ENCODE data around the gene DRAM2.

The DRAM2 gene

DNA sequence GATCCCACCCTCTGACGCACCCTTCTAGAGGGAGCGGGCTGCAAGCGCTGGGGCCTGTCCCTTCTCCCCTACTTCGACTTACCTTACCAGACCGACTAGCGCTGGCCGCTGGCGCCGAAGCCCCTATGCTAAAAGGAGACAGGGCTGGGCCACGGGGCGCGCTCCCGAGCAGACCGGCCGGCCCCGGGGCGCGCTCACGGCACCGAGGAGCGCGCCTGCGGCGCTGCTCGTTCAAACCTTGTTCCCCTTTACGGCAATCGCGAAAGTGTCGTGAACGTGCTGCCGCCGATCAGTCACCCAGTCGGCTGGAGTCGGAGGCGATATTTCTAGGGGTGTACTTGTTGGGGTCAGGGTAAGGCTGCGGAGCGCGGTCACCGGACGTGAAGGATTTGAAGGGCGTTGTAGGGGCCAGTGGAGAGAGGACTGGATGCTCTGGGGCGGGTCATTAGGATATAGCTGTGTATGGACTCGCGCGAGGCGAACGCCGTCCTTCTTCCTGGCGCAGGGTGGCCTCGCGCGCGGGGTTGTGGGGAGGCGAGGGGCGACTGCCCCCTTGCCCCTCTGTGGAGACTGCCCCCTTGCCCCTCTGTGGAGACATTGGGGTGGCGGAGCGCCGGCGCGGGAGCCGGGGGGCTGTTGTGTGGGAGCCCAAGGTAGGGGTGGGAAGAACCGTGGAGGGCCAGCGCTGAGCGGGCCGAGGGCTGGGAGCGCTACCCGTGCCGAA is at the start of gene DRAM2, which contains the start of gene CEPT1:
Gene DRAM2 (minus strand): TSS at position 138 of the 724 bp plus-strand sequence. CDS start 8,539 bp downstream, outside the sequence.
Gene CEPT1 (plus strand): TSS at position 268 of the 724 bp plus-strand sequence. CDS start 7,492 bp downstream, outside the sequence.
- DNase-seq, result no peak

DNA sequence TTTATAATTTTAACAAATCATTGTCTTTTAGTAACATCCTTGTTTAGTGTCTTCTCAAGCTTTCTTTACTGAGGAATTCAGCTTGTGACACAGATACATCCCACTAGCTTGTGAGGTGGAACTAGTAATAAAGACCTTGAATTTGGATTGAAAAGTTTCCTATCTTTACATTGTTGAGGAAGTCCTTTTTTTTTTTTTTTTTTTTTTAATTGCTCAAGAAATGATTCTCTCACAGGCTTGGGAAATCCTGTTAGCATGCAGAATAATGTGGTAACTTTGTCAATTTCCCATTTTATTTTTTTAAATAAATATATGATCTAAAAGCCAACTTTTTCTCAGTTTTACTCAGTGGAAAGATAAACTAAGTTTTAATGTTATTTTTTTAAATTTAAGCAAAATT is 44.8 kb upstream of the DRAM2 start:
- DNase-seq, result no peak

DNA sequence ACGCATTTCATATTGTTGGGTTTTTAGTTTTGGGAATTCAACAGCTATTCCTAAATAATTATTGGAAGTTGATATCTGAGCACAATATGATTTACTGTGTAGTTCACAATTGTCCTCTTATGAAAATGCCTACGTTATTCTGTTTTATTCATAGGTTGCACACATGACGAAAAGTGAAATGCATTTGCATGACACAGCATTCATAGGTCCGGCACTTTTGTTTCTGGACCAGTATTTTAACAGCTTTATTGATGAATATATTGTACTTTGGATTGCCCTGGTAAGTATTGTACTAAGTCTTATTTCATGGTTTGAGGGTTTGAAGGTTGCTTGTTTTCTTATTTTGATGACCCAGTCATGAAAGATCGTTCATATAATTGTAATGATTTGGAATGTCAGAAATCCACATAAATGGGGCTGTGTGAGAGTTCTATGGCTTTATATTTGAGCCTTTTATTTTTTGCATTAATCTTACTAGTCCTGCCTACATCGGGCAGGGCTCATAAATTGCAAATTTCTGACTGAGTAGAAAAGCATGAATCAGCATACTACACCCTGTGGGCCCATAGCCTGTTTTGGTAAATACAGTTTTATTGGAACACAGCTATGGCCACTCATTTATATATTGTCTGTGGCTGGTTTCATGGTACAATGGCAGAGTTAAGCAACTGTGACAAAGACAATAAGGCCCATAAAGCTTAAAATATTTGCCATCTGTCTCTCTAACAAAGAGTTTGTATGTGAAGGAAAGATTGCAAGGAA is 43.6 kb upstream of the DRAM2 start:
- DNase-seq, result no peak

DNA sequence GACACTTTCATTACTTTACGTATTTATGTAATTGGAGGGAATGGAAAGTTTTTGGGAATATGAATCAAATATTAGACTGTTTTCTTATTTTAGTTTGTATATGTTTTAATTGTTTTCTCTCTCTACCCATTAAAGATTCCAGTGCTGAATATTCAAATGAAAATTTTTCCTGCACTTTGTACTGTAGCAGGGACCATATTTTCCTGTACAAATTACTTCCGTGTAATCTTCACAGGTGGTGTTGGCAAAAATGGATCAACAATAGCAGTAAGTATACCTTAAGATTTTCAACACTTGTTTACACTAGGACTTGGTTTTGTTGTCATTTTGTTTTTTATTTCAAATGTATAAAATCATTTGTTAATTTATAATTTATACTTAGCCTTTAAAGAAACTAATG is 42.2 kb upstream of the DRAM2 start:
- no peak for DNase-seq

DNA sequence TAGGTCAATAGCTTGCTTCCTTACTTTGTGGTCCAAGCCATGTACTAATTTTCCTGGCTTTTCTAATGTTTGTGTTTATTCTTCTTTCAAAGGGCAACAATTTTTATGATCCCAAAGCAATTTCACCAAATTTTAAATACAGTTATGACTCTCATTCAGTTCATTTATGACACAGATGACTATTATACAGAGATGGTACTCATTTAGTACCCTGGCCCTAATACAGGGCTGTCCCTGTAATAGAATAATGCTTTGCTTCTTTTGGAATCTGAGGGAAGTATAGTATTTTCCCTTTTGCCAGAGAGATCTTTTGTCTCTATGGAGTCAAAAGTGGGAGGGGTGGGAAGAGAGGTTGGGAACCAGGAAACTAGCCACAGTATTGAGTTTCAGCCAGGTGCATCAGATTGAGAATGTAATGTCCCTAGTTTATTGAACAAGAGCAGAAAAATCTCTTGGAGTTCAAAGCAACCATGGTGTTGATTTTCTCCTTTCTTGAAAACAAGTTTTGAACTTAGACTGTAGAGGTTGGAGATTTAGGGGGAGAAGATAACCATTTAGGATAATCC is 40.2 kb upstream of the DRAM2 start:
- DNase-seq, result no peak

DNA sequence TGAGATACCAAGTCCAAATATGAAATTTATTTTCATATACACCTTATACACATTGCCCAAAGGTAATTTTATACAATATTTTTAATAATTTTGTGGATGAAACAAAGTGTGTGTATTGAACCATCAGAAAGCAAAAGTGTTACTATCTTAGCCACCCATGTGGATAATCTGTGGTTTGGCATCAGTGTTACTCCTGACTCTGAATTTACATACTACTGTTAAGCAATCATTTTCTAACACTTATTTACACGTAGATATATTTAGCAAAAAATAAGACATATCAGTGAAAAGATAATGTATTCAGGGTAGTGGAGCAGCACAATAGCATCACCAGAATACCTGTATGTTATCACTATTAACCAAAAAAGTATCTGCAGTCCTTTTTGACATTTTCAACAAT is 36.8 kb upstream of the DRAM2 start:
- no peak for DNase-seq

DNA sequence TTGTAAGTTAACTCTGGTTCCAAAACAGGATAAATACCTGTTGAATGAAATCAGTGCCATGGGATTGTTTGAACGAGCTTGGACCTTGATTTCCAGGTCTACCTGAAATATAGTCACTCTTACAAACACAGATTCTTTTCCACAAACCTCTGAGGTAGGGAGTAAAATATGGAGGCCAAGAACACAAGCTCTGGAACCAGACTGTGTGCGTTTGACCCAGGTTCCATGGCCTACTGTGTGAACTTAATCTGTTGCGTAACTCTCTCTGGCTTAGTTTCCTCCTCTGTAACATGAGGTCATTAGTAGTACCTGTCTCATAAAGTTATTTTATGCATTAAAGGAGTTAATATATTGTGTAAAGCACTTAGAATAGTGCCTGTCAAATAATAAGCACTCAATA is 35.5 kb upstream of the DRAM2 start:
- DNase-seq, result no peak

DNA sequence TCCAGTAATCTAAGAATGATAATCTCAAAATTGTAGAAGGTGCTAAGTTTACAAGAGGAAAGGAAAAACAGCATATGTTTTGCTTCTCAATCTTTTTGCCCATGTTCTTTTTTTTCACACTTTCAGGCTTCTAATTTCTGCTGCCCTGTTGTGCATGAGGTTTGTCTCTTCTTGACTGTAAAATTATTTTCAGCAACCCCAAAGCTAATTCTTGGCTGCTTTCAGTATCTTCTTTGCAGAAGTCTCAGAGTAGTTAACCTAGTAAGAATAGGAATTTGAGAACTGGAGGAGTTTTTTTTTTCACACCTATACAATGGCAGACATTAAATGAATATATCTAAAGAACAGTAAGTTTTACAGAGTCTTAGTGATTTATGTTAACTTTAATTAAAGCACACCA is 34.2 kb upstream of the DRAM2 start:
- no peak for DNase-seq

DNA sequence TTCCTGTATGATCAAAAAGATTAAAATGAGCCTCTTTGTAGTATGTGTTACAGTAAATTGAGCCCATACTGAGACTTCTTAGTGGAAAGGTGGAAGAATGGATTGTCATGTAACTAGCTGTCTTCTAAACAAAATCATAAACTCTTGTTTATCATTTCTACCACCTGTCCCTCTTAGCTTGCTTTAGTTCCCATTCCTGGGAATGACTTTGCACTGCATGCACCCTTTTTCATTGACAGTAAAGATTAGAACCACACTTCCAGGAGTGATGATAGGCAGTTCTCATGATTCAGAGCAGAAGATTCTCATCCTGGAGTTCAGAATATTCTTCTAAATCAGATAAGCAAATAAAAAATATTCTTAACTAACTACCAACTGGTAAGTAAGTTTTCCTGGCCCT is 32.6 kb upstream of the DRAM2 start:
- DNase-seq, result no peak

DNA sequence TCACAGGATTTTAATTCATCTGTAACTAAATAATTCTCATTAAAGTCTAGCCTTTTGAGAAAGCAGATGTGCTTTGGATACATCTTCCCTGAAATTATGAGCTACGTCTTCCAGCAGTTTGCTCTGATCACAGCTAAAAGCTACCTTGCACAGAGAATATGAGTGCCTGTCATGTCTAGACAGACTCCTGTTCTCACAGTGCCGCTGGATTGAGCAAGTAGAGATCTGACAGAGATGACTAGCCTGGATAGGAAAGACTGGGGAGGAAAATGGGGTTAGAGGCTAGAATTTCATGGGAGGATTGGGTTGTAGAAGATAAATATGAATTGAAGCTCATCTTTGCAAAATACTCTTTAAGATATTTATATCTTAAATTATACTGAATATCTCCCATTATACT is 24.3 kb upstream of the DRAM2 start:
- DNase-seq, result no peak

DNA sequence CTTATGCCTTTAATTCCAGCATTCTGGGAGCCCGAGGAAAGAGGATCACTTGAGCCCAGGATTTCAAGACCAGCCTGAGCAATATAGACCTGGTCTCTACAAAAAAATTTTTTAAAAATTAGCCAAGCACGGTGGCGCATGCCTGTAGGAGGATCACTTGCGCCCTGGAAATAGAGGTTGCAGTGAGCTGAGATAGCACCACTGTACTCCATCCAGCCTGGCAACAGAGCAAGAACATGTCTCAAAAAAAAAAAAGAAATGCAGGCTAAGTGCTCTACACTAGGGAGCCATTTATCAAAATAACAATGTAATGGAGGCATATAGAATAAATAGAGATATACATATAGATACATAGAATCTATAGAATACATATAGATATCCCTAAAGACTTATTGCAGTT is 23.5 kb upstream of the DRAM2 start:
- DNase-seq, result no peak

DNA sequence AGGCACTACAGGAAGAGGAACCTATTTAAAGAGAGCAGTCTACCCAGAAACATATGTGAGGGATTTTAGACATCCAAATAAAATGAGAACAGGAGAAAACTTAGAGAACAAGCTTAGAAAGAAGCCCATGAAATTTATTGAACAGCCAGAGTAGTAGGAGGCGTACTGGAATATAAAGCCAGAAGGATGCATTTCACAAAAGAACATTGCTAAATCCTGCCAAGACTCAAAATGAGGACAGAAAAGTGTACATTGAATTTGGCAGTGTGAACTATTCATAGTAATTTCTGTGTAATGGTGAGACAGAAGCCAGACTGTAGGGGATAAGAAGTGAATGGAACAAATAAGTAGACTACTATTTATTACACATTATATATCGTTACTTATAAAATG is 22.6 kb upstream of the DRAM2 start:
- DNase-seq, result no peak

DNA sequence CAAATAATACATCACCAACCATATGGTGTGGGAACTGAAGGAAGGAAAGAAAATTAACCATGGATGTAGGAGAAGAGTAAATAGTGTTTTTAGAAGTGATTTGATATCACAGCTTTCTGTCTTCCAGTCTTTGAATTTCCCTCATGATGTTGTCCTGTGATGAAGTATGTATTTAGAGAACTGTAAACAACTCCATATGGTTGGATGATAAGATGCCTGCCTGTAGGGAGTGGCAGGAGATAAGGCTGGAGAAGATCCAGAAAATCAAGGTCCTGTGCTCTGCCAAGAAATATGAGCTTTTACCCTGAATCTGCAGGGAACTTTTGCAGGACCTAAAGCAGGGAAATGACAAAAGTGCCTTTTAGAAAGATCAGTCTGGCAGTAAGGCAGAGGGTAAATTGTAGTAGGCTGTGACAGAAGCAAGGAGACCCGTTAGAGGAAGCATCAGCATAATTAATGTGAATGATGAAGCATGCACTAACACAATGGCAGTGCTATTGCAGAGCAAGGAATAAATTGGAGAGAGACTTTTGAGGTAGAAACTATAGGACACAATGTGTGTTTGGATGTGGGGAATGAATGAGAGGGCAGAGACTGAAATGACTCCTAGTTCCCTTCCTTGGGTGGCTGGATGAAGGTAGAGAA is 22.1 kb upstream of the DRAM2 start:
- DNase-seq, result no peak

DNA sequence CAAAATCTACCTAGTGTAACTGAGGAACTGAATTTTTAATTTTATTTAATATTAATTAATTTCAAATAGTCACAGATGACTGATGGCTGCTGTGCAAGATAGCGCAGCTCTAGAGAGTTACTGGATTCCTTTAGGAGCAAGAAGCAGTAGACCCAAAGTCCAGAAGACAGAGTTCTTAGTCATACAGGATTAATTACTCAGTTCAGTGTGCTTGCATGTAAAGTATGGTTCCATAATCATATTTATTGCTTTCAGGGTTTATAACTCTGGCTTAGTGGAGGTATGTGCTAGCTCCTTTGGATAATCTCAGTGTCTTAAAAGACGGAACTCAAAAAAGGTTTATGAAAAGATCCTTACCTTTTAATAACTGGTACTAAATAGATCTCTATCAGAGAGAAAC is 17.5 kb upstream of the DRAM2 start:
- no peak for DNase-seq

DNA sequence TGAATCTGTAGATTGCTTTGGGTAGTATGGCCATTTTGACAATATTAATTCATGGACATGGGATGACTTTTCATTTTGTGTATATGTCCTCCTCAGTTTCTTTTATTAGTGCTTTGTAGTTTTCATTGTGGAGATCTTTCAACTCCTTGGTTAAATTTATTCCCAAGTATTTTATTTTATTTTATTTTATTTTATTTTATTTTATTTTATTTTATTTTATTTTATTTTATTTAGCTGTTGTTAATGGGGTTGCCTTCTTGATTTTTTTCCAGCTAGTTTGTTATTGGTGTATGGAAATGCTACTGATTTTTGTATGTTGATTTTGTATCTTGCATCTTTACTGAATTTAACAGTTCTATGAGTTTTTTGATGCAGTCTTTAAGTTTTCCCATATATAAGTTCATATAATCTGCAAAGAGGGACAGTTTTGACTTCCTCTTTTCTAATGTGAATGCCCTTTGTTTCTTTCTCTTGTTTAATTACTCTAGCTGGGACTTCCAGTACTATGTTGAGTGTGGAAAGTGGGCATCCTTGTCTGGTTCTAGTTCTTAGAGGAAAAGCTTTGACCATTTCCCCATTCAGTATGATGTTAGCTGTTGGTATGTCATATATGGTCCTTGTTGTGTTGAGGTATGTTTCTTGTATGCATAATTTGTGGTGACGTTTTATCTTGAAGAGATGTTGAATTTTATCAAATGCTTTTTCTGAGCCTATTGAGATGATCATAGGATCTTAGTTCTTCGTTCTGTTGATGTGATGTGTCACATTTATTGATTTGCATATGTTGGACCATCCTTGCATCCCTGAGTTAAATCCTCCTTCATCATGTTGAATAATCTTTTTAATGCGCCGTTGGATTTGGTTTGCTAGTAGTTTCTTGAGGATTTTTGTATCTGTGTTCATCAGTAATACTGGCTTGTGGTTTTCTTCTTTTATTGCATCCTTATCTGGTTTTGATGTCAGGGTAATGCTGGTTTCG is 14.4 kb upstream of the DRAM2 start:
- no peak for DNase-seq

DNA sequence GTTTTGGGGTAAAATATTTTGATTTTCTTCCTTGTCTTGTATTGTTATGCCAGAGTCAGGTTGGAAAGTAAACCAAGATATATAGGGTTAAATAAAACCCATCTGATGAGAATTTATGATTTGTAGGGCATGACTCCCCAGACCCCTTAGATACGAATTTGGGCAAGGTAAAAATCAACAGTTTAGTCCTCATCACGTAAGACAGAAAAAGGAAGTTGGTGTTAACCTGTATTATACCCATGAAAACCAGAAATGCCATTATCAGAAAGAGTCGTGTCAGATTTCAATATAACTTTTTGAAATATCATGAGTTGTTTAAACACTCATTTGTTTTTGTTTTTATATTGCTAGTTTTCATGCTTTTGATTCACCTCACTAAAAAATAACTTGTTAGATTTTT is 11.9 kb upstream of the DRAM2 start:
- DNase-seq, result no peak

DNA sequence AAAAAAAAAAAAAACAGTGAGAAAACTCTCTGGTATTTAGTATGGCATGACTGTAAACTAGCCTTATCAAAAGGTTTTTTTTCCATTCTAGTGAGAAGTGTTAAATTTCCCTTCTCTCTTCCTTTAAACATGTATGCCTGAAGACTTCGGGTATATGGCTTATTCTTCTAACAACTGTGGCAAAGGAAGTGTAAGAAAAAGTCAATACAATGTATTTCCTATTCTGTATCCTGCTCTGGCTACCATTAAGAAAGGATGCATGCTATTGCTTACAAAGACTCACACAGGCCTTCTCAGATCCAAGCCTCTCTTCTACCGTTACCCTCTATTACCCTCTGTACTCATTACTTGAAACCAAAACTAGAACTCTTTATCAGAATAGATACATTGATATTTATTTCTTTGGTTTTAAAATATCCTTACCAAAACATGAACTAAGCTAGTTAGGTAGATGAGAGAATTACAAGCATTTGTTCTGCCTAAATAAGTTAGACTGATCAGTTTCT is 8.5 kb upstream of the DRAM2 start:
- DNase-seq, result no peak

DNA sequence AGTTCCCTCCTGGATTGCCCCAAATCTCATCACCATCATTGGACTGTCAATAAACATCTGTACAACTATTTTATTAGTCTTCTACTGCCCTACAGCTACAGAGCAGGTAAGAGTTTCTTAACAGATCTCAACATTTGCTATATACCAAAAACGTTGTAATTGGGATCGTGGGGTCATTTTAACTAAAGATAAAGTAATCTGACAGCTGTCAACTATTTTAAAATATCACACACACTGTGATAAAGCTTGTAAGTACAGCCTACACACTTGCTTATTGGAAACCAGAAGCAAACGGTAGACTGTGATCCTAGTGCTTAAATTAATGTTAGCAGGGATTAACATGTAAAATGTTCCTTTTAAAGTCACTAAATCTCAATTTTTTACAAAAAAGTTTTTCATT is 8.1 kb upstream of the DRAM2 start:
- DNase-seq, result no peak

DNA sequence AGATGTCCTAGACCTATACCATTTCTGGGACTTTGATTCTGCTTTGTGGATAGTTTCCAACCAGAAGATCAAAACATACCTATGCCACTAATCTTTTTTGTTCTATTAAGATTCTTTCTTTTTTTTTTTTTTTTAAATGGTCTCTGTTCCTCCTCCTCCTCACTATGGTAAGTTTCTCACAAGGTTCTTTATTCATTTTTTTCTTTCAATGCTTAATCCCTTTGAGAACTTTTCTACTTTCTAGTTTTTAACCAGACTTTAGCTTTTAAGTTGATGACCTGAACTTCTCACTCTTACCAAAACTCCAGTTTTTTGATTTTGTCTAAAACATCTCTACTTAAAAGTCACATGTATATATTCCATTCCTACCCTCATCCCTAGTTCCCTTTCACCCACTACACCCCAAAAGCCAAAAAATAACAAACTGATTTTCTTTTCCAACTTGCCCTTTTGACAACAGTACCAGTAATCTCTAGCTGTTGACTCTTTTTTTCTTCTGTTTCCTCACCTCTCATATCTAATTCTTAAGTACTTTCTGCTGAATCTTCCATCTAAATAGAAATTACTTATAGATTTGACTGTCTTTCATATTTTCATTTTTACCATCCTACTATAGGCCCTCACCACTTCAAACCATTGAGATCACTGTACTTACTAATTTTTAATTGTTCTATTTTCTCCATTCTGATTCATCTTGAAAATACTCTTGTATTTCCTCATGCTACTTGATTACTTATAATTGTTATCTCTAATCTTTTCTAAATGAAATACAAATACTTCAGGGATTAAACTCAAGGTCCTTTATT is 6.3 kb upstream of the DRAM2 start:
- DNase-seq, result no peak

DNA sequence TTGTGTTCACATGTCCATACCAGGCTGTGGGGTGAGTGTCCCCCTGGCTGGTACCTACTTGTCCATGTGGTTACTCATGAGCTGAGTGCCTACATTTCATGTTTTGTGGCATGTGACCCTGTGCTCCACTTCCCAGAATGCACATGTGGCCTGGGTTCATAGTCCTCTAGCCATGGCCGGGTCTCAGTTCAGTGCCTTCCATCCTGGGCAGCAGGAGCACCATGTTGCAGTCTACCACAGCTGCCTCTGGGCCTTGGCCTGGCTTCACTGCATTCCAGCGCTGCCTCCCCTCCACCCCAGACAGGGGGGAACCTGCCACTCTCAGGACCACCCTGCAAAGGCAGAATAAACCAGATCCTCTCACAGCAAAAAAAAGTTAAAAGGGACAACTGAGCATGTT is 5.6 kb upstream of the DRAM2 start:
- DNase-seq, result no peak

DNA sequence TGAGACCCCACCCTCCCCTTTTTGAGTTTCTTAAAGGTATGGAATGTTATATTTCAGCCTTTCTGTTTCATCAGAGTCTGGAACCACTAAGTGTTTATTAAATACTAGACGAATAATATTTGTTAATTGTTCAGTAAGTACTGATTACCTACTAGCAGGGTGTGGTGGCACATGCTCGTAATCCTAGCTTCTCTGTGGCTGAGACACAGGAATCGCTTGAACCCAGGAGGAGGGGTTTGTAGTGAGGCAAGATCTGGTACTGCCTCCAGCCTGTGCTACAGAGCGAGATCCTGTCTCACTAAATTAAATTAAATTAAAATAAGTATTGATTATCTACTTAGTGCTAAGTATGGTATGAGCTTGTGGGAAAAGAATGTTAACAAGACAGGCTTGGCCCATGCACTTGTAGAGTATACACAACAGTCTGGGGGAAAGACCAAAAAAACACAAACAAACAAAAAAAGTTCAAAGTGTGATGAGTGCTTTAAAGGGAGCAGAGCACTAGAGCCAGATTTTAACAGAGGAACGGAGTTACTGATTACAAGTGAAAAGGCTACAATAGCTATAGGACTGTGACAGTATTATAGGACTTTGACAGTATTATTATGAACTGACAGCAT is 2.6 kb upstream of the DRAM2 start:
- no peak for DNase-seq
